T47D (cell line): ENCODE data around the gene TWIST1.
A peak's percentile ranks its signal among the peaks of the same experiment; 100 is the strongest.

Experiments
- DNase-seq, 2 experiments: peaks; one replicate each; pipeline versions ENCODE4 v3.0.0 to v3.0.0-alpha.2; 2011 to 2012; ENCODE audit warnings: low read depth in 1 of 2, low spot score in 1 of 2
- JUND ChIP-seq: IDR thresholded peaks from 2 replicates; pipeline ENCODE4 v1.6.1; 2012; ENCODE audit warnings: low read depth
- in situ Hi-C: cut with HindIII; loops from 2 replicates; pipeline ENCODE4 v1.10.0; 2016; ENCODE audit warnings: low sequenced_read_pairs, low pct_unique_long_range_greater_than_20kb

The TWIST1 gene

GRCh38 chr7:19098510-19098909 lies 18.9 kb downstream of the TWIST1 start:
- in situ Hi-C loops = no loop called here
- no peak for TF ChIP-seq JUND
- no peak for DNase-seq

- no peak for DNase-seq
- in situ Hi-C loops = no loop called here
Measured at GRCh38 chr7:19097165-19098055, 20.0 kb downstream of the TWIST1 start.

GRCh38 chr7:19095353-19095860 lies 22.0 kb downstream of the TWIST1 start:
- DNase-seq = no peak
- TF ChIP-seq JUND = no peak
- in situ Hi-C loops = no loop called here

More at GRCh38 chr7:19097165-19098055, 20.0 kb downstream of the TWIST1 start:
- no peak for TF ChIP-seq JUND

GRCh38 chr7:19094598-19095352 lies 22.7 kb downstream of the TWIST1 start:
- TF ChIP-seq JUND = no peak
- DNase-seq = no peak

GRCh38 chr7:19094138-19094537 lies 23.3 kb downstream of the TWIST1 start:
- TF ChIP-seq JUND = no peak
- in situ Hi-C loops = no loop called here
- no peak for DNase-seq

More at GRCh38 chr7:19094598-19095352, 22.7 kb downstream of the TWIST1 start:
- in situ Hi-C loops = no loop called here

- in situ Hi-C loops = no loop called here
- no peak for DNase-seq
- TF ChIP-seq JUND = no peak
Measured at GRCh38 chr7:19091550-19092200, 25.8 kb downstream of the TWIST1 start.

- no peak for TF ChIP-seq JUND
- in situ Hi-C loops = no loop called here
- DNase-seq = no peak
Measured at GRCh38 chr7:19090526-19090925, 26.9 kb downstream of the TWIST1 start.

GRCh38 chr7:19089797-19090196 lies 27.6 kb downstream of the TWIST1 start:
- in situ Hi-C loops = no loop called here
- TF ChIP-seq JUND = no peak
- no peak for DNase-seq

- in situ Hi-C loops = no loop called here
- no peak for TF ChIP-seq JUND
- no peak for DNase-seq
Measured at GRCh38 chr7:19089378-19089777, 28.1 kb downstream of the TWIST1 start.

GRCh38 chr7:19080093-19080492 lies 37.3 kb downstream of the TWIST1 start:
- TF ChIP-seq JUND = no peak
- in situ Hi-C loops = no loop called here
- no peak for DNase-seq

- in situ Hi-C loops = no loop called here
- DNase-seq = peak in 1 of 2 experiments; percentile 7
- no peak for TF ChIP-seq JUND
Measured at GRCh38 chr7:19079066-19079465, 38.4 kb downstream of the TWIST1 start.

GRCh38 chr7:19069842-19070241 lies 47.6 kb downstream of the TWIST1 start:
- DNase-seq = no peak
- TF ChIP-seq JUND = no peak
- in situ Hi-C loops = no loop called here

GRCh38 chr7:19066170-19066569 lies 51.3 kb downstream of the TWIST1 start:
- in situ Hi-C loops = no loop called here
- no peak for DNase-seq
- TF ChIP-seq JUND = no peak
